ENCODE measurements around the gene BRD7. TPM values are rescaled to one million over a fixed set of nuclear protein-coding genes. Genes with fewer than 3 reads are reported as not detected.

Gene BRD7
- total RNA-seq, 2 experiments from 2014 or later, result 87.9 to 103 TPM

- peaks cover 28% of the 10 kb centered on the region for H3K4me1 Mint-ChIP-seq (ENCODE audit: low read depth)
- no peak for DNase-seq
- POLR2A ChIA-PET, result interaction anchor here (1.3 kb wide), 1 partner anchor 13 kb away, joined by 3 read pairs; no protein-coding TSS in a partner anchor
- H3K4me3 Mint-ChIP-seq, result no peak overlapping the region
- intact Hi-C loops (cut with micrococcal nuclease), result no loop called here
- no peaks in the 10 kb centered on the region for H3K9me3 Mint-ChIP-seq
- peak overlapping the region; percentile 78 for H3K27ac Mint-ChIP-seq
- H3K27me3 Mint-ChIP-seq, result no peaks in the 10 kb centered on the region
- CTCF ChIA-PET, result interaction anchor here (2.2 to 4.7 kb wide), 2 partner anchors 12 to 491 kb away, joined by 8 to 27 read pairs; no protein-coding TSS in a partner anchor
- peaks cover 55% of the 10 kb centered on the region for H3K36me3 Mint-ChIP-seq
Observed at GRCh38 chr16:50314665-50315064, 54.1 kb downstream of the BRD7 start.

- no peaks in the 10 kb centered on the region for H3K9me3 Mint-ChIP-seq
- H3K4me3 Mint-ChIP-seq, result no peak overlapping the region
- intact Hi-C loops (cut with micrococcal nuclease), result no loop called here
- POLR2A ChIA-PET, result interaction anchor here (0.7 to 1.4 kb wide), 3 partner anchors 10 to 33 kb away, joined by 3 read pairs; no protein-coding TSS in a partner anchor
- no peaks in the 10 kb centered on the region for H3K27me3 Mint-ChIP-seq
- CTCF ChIA-PET, result interaction anchor here (0.6 to 4.7 kb wide), 7 partner anchors 13 to 492 kb away, joined by 3 to 27 read pairs (median 4); no protein-coding TSS in a partner anchor
- peaks cover 54% of the 10 kb centered on the region for H3K36me3 Mint-ChIP-seq
- peaks cover 26% of the 10 kb centered on the region for H3K4me1 Mint-ChIP-seq (ENCODE audit: low read depth)
- peak; percentile 66 for DNase-seq
- H3K27ac Mint-ChIP-seq, result peak overlapping the region; percentile 78
Observed at GRCh38 chr16:50313596-50314478, 55.0 kb downstream of the BRD7 start.

GRCh38 chr16:50311891-50312501, 56.8 kb downstream of the BRD7 start:
- intact Hi-C loops (cut with micrococcal nuclease), result no loop called here
- Mint-ChIP-seq H3K27me3 (no peaks in the 10 kb centered on the region), H3K4me1 (ENCODE audit: low read depth) (peaks cover 21% of the 10 kb centered on the region), H3K27ac (peak overlapping the region; percentile 58), H3K9me3 (no peaks in the 10 kb centered on the region), H3K4me3 (no peak overlapping the region), H3K36me3 (peaks cover 45% of the 10 kb centered on the region)
- ChIA-PET POLR2A (no interaction called here), CTCF (no interaction called here)
- DNase-seq, result peak; percentile 8

GRCh38 chr16:50311134-50311528, 57.7 kb downstream of the BRD7 start:
- H3K9me3 Mint-ChIP-seq, result no peaks in the 10 kb centered on the region
- peaks cover 39% of the 10 kb centered on the region for H3K36me3 Mint-ChIP-seq
- intact Hi-C loops (cut with micrococcal nuclease), result no loop called here
- POLR2A ChIA-PET, result no interaction called here
- no peak overlapping the region for H3K4me3 Mint-ChIP-seq
- H3K4me1 Mint-ChIP-seq (ENCODE audit: low read depth), result peaks cover 16% of the 10 kb centered on the region
- CTCF ChIA-PET, result no interaction called here
- no peak overlapping the region for H3K27ac Mint-ChIP-seq
- peak; percentile 8 for DNase-seq
- no peaks in the 10 kb centered on the region for H3K27me3 Mint-ChIP-seq

- no peak for DNase-seq
- peak overlapping the region; percentile 40 for H3K27ac Mint-ChIP-seq
- H3K36me3 Mint-ChIP-seq, result peaks cover 34% of the 10 kb centered on the region
- H3K27me3 Mint-ChIP-seq, result no peaks in the 10 kb centered on the region
- H3K4me1 Mint-ChIP-seq (ENCODE audit: low read depth), result peaks cover 16% of the 10 kb centered on the region
- H3K4me3 Mint-ChIP-seq, result no peak overlapping the region
- no peaks in the 10 kb centered on the region for H3K9me3 Mint-ChIP-seq
- intact Hi-C loops (cut with micrococcal nuclease), result no loop called here
- ChIA-PET POLR2A (no interaction called here), CTCF (interaction anchor here (0.9 to 1.8 kb wide), 3 partner anchors 16 to 285 kb away, joined by 3 to 5 read pairs (median 4); partner anchors contain the start of gene CNEP1R1)
Observed at GRCh38 chr16:50310308-50311133, 58.3 kb downstream of the BRD7 start.

- peaks cover 33% of the 10 kb centered on the region for H3K36me3 Mint-ChIP-seq
- no peaks in the 10 kb centered on the region for H3K9me3 Mint-ChIP-seq
- CTCF ChIA-PET, result interaction anchor here (0.9 to 1.8 kb wide), 3 partner anchors 17 to 284 kb away, joined by 3 to 5 read pairs (median 4); partner anchors contain the start of gene CNEP1R1
- no peak overlapping the region for H3K4me3 Mint-ChIP-seq
- peaks cover 13% of the 10 kb centered on the region for H3K4me1 Mint-ChIP-seq (ENCODE audit: low read depth)
- DNase-seq, result peak; percentile 9
- H3K27me3 Mint-ChIP-seq, result no peaks in the 10 kb centered on the region
- H3K27ac Mint-ChIP-seq, result peak overlapping the region; percentile 62
- intact Hi-C loops (cut with micrococcal nuclease), result no loop called here
- POLR2A ChIA-PET, result no interaction called here
Observed at GRCh38 chr16:50309527-50310307, 59.1 kb downstream of the BRD7 start.

- ChIA-PET CTCF (interaction anchor here (0.6 to 1.8 kb wide), 3 partner anchors 18 to 284 kb away, joined by 3 to 5 read pairs (median 4); partner anchors contain the start of gene CNEP1R1), POLR2A (no interaction called here)
- Mint-ChIP-seq H3K36me3 (peaks cover 29% of the 10 kb centered on the region), H3K27ac (no peak overlapping the region), H3K9me3 (no peaks in the 10 kb centered on the region), H3K4me3 (no peak overlapping the region), H3K4me1 (ENCODE audit: low read depth) (peaks cover 13% of the 10 kb centered on the region), H3K27me3 (no peaks in the 10 kb centered on the region)
- intact Hi-C loops (cut with micrococcal nuclease), result no loop called here
- DNase-seq, result peak; percentile 5
Observed at GRCh38 chr16:50309156-50309526, 59.6 kb downstream of the BRD7 start.

GRCh38 chr16:50308237-50308965, 60.4 kb downstream of the BRD7 start:
- intact Hi-C loops (cut with micrococcal nuclease), result no loop called here
- CTCF ChIA-PET, result interaction anchor here (0.6 to 1.8 kb wide), 2 partner anchors 25 to 283 kb away, joined by 3 to 4 read pairs; partner anchors contain the start of gene CNEP1R1
- POLR2A ChIA-PET, result interaction anchor here (0.7 to 1.2 kb wide), 4 partner anchors 11 to 63 kb away, joined by 3 read pairs; no protein-coding TSS in a partner anchor
- no peaks in the 10 kb centered on the region for H3K27me3 Mint-ChIP-seq
- peak; percentile 6 for DNase-seq
- H3K27ac Mint-ChIP-seq, result no peak overlapping the region
- peaks cover 8% of the 10 kb centered on the region for H3K4me1 Mint-ChIP-seq (ENCODE audit: low read depth)
- no peaks in the 10 kb centered on the region for H3K9me3 Mint-ChIP-seq
- H3K36me3 Mint-ChIP-seq, result peaks cover 22% of the 10 kb centered on the region
- H3K4me3 Mint-ChIP-seq, result no peak overlapping the region

GRCh38 chr16:50306287-50306686, 62.5 kb downstream of the BRD7 start:
- Mint-ChIP-seq H3K27ac (no peak overlapping the region), H3K27me3 (no peaks in the 10 kb centered on the region), H3K4me3 (no peak overlapping the region), H3K9me3 (no peaks in the 10 kb centered on the region), H3K36me3 (peaks cover 19% of the 10 kb centered on the region), H3K4me1 (ENCODE audit: low read depth) (no peaks in the 10 kb centered on the region)
- ChIA-PET CTCF (interaction anchor here (0.5 to 1.6 kb wide), 2 partner anchors 21 to 33 kb away, joined by 3 to 5 read pairs; no protein-coding TSS in a partner anchor), POLR2A (interaction anchor here (0.9 kb wide), 1 partner anchor 21 kb away, joined by 3 read pairs; no protein-coding TSS in a partner anchor)
- intact Hi-C loops (cut with micrococcal nuclease), result no loop called here
- peak; percentile 5 for DNase-seq

GRCh38 chr16:50305441-50306061, 63.2 kb downstream of the BRD7 start:
- no peaks in the 10 kb centered on the region for H3K27me3 Mint-ChIP-seq
- H3K4me1 Mint-ChIP-seq (ENCODE audit: low read depth), result no peaks in the 10 kb centered on the region
- intact Hi-C loops (cut with micrococcal nuclease), result no loop called here
- ChIA-PET POLR2A (interaction anchor here (0.9 kb wide), 1 partner anchor 21 kb away, joined by 3 read pairs; no protein-coding TSS in a partner anchor), CTCF (no interaction called here)
- no peak for DNase-seq
- peaks cover 23% of the 10 kb centered on the region for H3K36me3 Mint-ChIP-seq
- no peak overlapping the region for H3K4me3 Mint-ChIP-seq
- no peaks in the 10 kb centered on the region for H3K9me3 Mint-ChIP-seq
- no peak overlapping the region for H3K27ac Mint-ChIP-seq
